ENCODE measurements around the gene CA14.
"Not testable (repeated sequence)": the region's sequence is repeated elsewhere in the genome, so short reads cannot be mapped to it uniquely, and the experiment has no call there.

The CA14 gene

DNA sequence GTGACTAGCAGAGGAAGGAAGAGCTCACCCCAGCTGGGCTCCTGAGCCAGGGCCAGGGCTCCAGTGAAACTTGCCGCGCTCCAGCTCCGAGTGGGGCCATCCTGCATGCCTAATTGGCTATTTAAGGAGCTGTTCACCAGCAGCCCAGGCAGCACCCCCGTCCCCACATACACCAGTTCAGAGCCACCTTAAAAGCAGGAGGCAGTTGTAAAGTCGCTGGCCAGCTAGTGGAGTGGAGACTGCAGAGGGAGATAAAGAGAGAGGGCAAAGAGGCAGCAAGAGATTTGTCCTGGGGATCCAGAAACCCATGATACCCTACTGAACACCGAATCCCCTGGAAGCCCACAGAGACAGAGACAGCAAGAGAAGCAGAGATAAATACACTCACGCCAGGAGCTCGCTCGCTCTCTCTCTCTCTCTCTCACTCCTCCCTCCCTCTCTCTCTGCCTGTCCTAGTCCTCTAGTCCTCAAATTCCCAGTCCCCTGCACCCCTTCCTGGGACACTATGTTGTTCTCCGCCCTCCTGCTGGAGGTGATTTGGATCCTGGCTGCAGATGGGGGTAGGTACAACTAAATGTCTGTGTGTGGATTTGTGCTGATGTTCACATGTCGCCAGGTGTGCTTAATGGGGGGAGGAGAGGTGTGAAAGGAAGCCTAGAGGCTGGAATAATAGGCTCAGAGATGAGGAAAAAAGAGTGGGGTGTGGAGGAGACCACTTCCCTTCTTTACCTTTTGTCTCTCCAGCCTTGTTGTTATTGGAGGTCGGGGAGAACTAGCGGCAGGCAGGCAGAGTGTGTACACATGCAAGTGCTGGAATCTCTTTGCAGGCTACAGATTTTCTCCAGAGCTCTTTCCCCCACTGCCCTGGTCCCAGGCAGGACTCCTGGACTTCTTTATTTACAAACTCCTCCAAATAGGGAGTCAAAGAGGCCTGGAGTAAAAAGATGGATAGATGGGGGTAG is at the start of gene CA14:
CA14 (plus strand) TSS at position 151 of the 962 bp plus-strand sequence; CDS start at position 506, 355 bp downstream.
- no peak for DNase-seq

DNA sequence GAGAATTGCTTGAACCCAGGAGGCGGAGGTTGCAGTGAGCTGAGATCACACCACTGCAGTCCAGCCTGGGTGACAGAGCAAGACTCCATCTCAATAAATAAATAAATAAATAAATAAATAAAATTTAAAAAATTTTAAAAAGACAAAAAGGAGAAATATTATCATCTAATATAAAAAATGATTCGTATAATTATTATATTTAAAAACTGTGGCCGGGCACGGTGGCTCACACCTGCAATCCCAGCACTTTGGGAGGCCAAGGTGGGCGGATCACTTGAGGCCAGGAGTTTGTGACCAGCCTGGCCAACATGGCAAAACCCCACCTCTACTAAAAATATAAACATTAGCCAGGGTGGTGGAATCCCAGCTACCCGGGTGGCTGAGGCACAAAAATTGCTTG is 49.1 kb upstream of the CA14 start:
- not testable (repeated sequence) for DNase-seq

DNA sequence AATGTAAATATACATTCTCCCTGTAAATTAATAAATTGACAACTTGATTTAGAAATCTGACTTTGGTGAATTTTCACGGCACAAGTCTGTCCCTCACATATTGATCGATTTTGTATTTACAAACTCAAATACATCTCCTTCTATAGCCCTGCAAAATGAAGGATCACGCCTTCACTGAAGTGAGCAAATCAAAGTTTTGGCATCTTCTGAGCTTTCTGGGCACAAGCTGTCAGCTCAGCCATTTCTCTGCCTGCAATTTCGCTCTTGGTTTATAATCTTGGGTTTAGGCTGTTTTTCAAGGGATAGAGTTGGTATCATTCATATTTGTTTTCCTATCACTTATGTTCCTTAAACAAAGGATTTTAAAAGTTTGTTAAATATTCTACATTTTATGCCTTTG is 47.5 kb upstream of the CA14 start:
- DNase-seq: no peak

DNA sequence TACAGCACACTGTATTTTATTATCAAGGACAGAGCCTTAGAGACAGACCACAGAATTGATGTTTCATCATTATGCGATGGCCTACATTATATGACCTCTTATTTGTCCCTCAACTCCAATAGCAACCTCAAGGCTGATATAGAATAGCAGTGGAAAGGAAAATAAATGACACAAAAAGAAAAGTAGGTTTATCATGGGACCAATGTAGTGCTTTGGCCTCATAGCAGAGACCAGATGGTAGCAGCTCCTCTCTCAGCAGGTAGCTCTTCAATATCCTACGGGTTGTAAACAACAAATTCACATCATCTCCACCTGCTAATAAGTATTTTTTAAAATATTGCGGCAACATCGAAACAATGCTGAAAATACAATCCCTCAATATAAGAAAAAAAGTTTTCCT is 46.9 kb upstream of the CA14 start:
- no peak for DNase-seq

DNA sequence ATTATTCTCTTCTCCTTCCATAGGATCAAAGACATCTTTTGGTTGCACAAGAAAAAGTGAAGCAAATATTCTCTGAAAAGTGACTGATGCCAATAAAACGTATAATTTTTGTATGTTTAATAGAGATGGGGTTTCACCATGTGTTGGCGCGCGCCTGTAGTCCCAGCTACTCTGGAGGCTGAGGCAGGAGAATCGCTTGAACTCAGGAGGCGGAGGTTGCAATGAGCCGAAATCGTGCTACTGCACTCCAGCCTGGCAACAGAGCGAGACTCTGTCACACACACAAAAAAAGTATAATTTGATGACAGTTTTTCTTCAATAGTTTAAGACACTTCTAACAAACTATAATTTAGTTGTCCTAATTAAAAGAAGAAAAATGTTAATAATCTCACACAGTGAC is 45.5 kb upstream of the CA14 start:
- no peak for DNase-seq

DNA sequence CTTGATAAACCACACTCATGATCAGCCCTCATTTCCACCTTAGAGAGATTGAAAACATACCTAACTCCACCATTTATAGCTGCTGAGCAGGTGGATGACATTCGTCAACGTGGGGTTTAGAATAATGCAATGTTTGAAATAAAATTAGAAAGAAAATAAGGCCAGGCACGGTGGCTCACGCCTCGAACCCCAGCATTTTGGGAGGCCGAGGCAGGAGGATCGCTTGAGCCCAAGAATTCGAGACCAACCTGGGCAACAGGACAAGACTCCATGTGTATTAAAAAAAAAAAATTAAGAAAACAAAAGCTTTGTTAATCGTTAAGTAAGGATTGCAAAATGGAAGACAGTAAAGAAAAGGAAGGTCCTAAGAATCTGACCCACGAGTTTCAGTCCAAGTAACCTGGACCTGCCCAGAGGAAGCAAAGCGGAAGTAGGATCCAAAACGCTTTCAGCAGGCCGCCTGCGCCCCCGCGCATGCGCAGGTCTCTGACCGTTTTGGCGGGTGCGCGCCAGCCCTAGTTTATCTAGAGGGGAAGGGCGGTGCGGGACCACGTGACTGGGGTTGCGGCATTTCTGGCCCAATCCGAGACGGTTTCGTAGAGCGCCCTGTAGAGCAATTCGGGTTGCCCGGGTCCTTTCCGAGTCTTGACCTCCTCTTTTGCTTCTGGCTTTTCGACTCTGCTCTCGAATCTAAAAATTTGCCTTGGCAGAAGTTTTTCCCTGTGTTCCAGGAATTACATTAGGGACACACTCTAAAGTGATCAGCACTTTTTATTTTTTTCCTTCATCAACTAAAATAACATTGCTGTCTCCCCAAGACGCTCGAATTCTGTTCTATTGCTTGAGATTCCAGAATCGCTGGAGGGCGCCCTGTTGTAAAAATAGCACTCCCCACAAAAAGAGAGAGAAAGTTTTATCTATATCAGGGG is 44.1 kb upstream of the CA14 start:
- peak; percentile 83 for DNase-seq

DNA sequence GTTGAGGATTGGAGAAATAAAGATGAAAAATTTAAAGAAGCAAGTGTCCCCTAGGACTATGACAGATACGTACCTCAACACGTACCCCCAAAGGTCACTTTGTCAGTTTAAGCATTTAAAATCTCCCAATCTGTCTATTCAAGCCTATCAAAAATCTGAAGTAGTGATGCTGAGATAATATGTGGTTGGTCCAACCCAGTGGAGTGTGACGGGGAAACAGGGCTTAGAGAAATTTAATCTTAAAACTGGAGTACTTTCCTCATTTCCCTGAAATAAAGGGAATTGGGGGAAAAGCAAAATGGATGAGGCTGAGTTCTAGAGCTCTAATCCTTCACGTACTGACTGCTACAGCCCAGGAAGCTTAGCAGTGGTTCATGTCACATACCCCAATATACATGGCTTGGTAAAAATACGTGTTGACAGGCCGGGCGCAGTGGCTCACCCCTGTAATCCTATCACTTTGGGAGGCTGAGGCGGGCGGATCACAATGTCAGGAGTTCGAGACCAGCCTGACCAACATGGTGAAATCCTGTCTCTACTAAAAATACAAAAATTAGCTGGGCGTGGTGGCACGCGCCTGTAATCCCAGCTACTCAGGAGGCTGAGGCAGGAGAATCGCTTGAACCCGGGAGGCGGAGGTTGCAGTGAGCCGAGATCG is 43.3 kb upstream of the CA14 start:
- not testable (repeated sequence) for DNase-seq

DNA sequence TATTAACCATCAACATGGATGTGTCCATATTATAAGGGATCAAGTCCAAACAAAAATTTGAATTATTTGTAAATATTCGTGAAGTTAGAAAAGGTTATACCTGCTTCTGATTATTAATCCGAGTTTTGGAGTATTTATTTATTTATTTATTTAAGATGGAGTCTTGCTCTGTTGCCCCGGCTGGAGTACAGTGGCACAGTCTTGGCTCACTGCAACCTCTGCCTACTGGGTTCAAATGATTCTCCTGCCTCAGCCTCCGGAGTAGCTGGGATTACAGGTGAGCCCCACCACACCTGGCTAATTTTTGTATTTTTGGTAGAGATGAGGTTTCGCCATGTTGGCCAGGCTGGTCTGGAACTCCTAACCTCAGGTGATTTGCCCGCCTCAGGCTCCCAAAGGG is 41.7 kb upstream of the CA14 start:
- not testable (repeated sequence) for DNase-seq

DNA sequence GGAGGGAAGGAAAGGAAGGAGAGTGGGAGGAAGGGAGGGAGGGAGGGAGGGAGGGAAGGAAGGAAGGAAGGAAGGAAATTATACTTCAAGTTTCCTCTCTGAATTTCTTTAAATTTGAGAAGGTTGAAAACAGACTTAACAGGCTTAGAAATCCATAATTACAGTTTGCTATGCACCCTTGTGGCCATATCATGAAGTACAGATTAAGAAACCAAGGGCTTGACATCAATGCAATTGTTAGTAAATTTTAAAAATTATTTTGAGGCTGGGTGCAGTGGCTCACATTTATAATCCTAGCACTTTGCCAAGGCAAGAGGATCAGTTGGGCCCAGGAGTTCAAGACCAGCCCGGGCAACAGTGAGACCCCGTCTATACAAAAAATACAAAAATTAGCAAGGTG is 36.0 kb upstream of the CA14 start:
- DNase-seq: no peak

DNA sequence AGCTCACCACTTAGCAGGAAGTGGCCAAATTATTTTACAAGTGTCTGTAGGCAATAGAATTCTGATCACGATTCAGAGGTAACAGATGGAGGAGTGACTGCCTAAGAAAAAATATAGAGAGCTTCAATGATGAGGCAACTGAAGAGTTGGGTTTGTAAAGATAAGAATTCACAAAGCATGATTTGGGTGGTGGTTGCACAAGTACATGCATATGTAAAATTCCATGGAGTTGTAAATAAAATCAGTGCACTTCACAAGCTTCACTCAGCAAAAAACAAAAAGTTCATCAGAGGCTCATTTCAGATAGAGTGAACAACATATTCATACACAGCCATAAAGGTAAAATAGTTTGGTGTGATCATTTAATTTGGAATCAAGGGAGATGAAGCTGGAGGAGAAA is 32.6 kb upstream of the CA14 start:
- DNase-seq: no peak

DNA sequence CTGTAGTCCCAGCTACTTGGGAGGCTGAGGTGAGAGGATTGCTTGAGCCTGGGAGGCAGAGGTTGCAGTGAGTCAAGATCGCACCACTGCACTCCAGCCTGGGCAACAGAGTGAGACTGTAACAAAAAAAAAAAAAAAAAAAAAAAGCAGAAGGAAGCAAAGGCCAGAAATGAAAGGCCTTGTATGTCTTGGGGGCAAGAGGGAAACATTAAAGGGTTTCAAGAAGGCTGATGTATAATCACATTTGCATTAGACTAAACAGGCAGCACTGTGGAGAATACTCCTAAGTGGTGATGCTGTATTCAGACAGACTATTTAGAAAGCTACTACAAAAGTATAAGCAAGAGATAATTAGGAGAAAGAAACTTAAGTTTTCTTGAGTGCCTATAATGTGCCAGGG is 32.0 kb upstream of the CA14 start:
- DNase-seq: no peak

DNA sequence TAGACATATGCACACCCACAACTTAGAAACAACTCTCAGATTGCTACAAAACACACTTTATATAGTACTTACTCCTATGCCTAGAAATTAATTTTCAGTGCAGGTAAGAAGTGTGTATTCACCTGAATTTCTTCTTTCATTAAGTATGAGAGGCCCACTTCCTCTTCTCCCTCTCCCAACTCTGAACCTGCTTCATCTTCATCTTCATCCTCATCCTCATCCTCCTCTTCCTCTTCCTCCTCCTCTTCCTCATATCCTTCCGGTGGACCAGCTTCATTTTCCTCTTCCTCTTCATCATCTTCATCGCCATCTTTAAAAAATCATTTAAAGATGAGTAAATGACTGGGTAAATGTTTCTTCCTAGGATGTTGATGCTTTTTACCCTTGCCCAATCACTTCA is 31.1 kb upstream of the CA14 start:
- no peak for DNase-seq

DNA sequence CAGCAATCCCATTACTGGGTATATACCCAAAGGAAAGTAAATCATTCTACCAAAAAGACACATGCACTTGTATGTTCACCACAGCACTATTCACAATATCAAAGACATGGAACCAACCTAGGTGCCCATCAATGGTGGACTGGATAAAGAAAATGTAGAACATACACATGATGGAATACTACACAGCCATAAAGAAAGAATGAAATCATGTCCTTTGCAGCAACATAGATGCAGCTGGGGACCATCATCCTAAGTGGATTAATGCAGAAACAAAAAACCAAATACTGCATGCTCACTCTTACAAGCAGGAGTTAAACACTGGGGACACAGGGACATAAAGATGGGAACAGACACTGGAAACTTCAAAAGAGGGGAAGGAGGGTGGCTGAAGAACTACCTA is 30.3 kb upstream of the CA14 start:
- no peak for DNase-seq

DNA sequence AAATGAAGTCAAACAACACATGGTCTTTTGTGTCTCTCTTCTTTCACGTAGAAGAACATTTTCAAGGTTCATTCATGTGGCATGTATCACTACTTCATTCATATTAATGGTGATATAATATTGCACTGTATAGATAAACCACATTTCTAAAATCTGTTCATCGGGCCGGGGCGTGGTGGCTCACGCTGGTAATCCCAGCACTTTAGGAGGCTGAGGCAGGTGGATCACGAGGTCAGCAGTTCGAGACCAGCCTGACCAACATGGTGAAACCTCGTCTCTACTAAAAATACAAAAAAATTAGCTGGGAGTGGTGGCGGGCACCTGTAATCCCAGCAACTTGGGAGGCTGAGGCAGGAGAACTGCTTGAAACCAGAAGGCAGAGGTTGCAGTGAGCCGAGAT is 29.3 kb upstream of the CA14 start:
- DNase-seq: not testable (repeated sequence)

DNA sequence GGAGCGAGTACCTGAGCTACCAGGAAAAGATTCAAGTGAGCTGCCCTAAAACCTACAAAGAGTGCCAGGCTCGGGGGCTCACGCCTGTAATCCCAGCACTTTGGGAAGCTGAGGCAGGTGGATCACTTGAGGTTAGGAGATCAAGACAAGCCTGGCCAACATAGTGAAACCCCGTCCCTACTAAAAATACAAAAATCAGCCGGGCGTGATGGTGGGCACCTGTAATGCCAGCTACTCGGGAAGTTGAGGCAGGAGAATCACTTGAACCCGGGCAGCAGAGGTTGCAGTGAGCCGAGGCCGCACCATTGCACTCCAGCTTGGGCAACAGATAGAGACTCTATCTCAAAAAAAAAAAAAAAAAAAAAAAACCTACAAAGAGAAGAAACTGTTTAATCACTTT is 24.7 kb upstream of the CA14 start:
- DNase-seq: not testable (repeated sequence)

DNA sequence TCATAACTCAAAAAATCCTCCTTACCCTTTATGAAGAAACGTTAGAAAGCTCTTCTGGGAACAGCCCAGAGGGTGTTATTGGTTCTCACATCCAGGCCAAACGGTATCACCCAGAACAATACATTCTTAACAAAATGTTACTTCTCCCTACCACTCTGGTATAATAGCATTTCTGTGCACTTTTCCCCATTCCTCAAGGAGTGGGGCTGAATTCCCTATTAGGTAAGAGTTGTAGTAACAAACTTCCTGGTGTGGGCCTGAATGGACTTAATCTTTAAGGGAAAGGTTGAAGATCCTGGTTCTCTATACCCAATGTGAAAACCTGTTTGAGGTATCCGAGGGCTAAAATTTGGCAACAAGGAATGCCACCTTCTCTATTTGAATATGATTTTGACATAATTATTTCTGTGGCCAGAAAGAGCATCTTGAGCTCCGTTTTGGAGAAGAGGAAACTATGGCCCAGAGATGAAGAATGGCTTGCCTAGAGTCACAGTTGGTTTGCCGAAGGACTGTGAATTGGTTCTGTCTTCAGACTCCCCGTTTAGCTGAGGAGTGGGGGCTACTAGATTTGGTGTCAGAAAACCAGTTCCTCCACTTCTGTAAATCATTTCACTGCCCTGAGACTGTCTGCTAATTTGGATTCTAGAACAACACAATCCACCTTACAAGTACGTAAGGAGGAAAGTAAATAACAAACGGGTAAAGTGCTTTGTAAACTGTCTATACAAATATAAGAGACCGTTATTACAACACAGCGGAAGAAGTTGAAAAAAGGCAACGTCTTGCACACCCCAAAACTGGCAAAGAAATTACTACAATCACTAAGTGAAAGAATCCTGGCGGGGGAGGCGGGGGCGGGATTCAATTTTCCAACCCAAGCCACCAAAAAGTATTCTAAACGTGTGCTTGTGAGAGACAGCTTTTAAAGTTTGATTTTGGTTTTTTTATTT is 23.9 kb upstream of the CA14 start:
- DNase-seq: no peak

DNA sequence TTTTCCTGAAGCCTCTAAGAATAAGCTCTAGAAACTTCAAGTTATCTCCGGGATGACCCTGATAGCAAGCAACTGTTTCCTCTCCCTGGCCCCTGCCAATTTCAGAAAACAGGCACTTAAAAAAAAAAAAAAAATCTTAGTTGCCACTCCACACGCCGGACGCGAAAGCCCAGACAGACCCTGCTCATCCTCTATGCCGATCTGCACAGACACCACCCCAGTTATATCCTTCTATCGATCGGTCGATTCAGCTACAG is 23.3 kb upstream of the CA14 start:
- DNase-seq: no peak

DNA sequence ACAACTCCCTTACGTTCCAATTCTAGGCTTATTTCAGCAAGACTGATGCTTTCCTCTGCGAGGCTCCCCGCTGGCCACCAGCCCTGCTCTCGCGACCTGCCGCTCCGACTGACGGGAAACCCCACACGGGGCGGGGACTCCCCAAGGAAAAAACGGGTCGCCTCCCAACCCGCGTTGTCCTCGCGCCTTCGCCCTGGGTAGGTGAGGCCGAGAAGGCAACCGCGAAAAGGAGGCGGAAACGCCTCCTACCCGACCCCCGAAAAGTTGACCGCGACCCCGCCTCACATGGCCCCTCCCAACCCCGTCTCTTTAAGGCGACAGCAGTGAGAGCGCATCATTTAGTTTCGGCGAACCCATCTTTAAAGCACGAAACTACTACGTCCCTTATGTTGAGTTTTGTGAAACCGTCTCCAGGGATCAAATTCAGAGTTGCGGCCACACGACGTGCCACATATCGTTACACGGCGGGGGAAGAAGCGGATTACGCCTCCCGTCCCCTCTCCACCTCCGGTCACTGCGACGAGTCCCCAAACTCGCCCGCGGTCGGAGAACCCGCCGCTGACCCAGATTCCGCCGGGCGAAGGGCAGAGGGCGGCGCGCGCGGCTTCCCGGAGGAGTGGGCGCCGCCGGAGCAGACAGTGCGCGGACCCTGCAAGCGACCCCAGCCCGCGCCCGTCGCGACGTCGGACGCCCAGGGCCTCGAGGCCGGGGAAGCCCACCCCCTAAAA is 22.8 kb upstream of the CA14 start:
- peak; percentile 75 for DNase-seq

DNA sequence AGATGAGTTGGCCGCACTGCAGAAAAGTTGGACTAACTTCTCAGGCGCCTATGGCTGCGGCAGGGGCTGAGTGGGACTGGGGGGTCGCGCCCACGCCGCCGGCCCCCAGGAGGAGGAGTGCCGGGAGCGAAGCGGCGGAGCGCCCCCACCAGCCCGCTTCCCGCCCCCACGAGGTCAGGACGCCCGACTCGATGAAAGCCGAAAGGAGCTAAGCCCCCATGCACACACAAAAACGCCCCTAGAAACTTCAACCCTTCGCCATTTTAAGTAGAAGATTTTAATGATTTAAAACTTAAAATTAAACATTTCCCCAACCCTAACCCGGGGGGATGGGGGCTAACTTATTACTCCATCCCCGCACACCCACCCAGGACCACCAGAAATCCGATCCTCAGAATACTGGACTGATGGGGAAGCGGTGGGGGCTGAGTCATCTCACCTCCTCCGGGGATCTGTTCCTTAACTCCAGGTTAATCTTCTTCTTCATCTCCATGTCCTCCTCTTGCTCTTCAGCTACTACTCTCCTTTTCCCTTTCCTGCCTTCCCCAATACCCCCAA is 22.2 kb upstream of the CA14 start:
- DNase-seq: no peak

DNA sequence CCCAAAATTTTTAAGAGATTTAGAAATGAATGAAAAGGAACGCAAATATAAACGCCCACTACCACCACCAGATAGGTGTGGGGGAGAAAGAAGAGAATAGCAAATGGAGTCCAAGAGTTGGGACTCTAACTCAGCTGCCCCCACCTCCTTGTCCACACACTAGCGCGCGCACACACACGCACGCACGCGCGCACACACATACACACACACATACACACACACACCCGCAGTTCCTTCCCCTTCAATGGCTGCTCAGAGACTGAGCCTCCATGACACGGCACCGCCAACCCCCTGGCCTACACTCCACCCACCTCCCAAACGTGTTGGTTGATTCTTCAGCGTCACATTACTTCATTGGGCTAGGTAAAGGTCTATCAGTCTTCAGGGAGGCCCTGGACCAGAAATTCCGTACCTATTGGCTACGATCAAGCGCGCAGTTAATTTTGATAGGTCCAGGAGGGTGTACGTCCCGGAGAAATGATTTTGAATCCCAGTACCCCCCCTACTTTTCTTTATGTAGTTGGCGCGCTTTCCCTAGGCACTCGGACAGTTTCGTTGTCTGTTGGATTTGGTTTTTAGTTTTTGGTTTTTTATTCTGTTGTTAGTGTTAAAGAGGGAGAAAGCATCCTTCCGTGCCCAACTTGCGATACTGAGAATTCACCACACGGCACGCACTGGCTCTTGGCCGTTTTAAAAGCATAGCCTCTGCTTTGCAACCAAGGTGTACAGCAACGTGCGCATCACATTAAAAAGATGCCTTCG is 21.5 kb upstream of the CA14 start, which contains the start of gene ANP32E:
ANP32E (minus strand) TSS at position 261 of the 762 bp plus-strand sequence. CDS start 326 bp downstream, outside the sequence.
- peak; percentile 100 for DNase-seq
